GM18907 (cell line): Measurements from ENCODE around the gene UBQLN1.
"Not testable (repeated sequence)": the region's sequence is repeated elsewhere in the genome, so short reads cannot be mapped to it uniquely, and the experiment has no call there.

ENCODE experiments used
- ATAC-seq: cut with Tn5 transposase; IDR thresholded peaks from one replicate; pipeline ENCODE4 v1.9.1; 2021; ENCODE audit warnings: mild to moderate bottlenecking, moderate library complexity; ENCODE audit not compliant: unreplicated experiment

Gene UBQLN1

GRCh38 chr9:83707768-83708514 is at the start of gene UBQLN1:
TSS of gene UBQLN1 (minus strand) at chr9:83707958. CDS start at chr9:83707679, 279 bp downstream.
- ATAC-seq, result peak; percentile 84

GRCh38 chr9:83754383-83754977 is 46.7 kb upstream of the UBQLN1 start:
- ATAC-seq, result peak; percentile 90

DNA sequence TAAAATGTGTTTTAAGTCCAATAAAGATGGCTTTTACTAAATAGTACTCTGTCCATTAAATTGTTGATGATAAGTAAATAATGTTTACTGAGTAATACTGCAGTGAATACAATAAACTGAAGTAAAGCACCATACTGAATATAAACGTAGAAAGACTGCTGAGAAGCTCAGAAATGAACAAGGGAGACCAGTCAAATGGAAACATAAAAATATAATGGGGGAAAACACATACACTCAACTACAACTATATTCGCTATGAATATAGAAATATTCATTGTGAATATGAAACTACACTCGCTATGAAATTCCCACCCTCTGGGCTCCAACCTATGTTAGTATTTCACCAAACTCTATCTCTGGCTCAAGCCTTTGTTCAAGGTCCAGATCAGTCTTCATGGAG is 41.9 kb upstream of the UBQLN1 start:
- ATAC-seq, result no peak

DNA sequence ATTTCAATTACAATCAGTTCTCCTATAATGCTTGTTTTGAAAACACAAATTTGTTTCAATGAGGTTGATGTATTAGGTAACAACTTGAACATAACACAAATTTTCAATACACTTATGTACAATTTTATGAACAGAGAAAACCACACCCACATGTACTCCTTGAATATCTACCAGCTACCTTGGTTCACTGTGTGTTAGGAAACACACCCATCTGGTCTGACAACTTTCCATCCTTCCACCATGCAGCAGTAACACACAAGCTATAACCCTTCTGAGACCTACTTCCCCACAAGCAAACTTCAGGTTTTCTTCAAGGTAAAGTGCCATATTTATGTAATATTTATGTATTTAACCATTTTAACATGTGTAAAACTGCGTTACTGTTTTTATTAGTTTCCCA is 36.4 kb upstream of the UBQLN1 start:
- ATAC-seq, result no peak

- no peak for ATAC-seq
Observed at GRCh38 chr9:83733739-83734138, 26.0 kb upstream of the UBQLN1 start.

GRCh38 chr9:83728591-83729368 is 21.0 kb upstream of the UBQLN1 start:
- not testable (repeated sequence) for ATAC-seq

DNA sequence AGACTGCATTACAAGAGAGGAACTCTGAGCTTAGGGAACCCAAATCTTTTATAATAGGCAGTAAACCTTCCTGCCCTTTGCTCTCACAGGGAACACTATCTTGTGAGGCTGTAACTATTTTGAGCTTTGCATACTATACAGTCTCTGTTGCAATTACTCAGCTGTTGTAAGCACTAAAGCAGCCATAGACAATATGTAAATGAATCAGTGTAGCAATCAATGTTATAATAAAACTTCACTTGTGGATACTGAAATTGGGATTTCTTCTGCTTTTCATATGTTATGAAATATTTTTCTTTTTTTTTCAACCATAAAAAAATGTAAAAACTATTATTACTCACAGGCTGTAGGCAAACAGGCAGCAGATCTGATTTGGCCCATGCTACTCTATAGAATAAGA is 16.7 kb upstream of the UBQLN1 start:
- no peak for ATAC-seq

- no peak for ATAC-seq
Observed at GRCh38 chr9:83722726-83723495, 15.2 kb upstream of the UBQLN1 start.

- ATAC-seq, result no peak
Observed at GRCh38 chr9:83721509-83721908, 13.8 kb upstream of the UBQLN1 start.

DNA sequence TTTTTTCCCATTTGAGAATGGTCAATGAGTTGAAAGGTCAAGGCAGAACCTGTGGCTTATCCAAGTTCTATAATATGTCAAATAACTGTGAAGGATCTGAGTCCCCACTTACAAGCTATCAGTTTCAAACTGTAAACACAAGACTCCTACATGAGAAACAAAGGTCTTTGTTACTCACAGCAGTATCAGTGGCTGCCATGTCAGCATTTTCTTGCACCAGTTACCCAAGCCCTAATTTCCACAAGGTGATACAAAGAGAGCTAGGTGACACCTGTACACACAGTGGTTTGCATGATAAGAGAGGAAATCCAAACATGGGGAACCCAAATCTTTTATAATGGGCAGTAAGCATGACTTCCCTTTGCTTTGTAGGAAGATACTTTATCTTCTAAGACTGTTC is 8.0 kb upstream of the UBQLN1 start:
- no peak for ATAC-seq

- ATAC-seq, result no peak
Observed at GRCh38 chr9:83715221-83715620, 7.5 kb upstream of the UBQLN1 start.

- ATAC-seq, result no peak
Observed at GRCh38 chr9:83714329-83714728, 6.6 kb upstream of the UBQLN1 start.

- peak; percentile 64 for ATAC-seq
Observed at GRCh38 chr9:83708515-83709158, 879 bp upstream of the UBQLN1 start.

GRCh38 chr9:83707518-83707767 is 315 bp downstream of the UBQLN1 start:
- peak; percentile 52 for ATAC-seq

DNA sequence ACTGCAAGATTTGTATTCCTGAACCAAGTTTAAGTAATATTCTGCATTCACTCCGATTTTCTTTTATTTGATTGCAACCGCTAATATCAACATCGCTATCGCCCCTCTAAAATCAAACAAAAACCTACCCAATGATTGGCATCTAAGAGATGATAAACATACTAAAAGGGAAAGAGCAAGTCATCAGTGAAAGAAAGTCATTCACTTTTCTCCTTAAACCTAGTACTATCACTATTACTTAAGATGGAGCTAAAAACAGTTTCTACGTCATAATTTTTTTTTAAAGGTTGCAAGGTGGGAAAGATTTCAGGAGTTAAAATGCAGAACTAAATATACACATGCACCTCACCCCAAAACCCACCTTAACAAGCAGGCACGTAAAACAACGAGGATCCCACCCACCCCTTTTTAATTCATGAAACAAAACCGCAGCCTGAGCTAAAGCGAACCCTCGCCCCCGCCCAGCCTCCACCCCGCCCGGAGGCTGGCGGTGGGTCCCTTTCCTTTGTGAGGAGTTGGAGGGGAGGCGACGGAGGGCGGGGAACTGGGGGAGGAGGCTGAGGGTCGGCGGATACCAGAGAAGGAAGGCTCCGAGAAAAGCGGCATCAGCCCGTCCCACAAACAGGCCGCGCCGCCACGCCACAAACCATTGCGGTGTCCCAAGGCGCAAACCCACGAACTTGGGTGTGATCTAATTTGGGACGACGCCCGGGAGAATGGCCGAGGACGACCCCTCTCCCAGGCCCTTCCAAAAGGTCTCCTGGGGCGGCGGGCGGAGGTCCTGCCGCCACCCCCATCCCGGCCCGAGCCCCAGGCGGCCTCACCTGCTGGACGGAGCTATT is 861 bp downstream of the UBQLN1 start:
- ATAC-seq, result peak; percentile 26

- ATAC-seq, result not testable (repeated sequence)
Observed at GRCh38 chr9:83705219-83705651, 2.5 kb downstream of the UBQLN1 start.

GRCh38 chr9:83701769-83702168 is 6.0 kb downstream of the UBQLN1 start:
- ATAC-seq, result no peak

- ATAC-seq, result no peak
Observed at GRCh38 chr9:83701286-83701685, 6.5 kb downstream of the UBQLN1 start.

GRCh38 chr9:83699615-83700014 is 8.1 kb downstream of the UBQLN1 start:
- peak; percentile 46 for ATAC-seq
